Central memory CD4-positive, alpha-beta T cell (primary cell): Measurements from ENCODE around the gene CXorf65.

ENCODE experiments used
- DNase-seq: peaks from one replicate; pipeline ENCODE4 v3.0.0; 2022

CXorf65 gene

GRCh38 chrX:71060127-71060526 lies 46.4 kb downstream of the CXorf65 start:
- DNase-seq = no peak

- DNase-seq = no peak
Observed at GRCh38 chrX:71057848-71058530, 48.6 kb downstream of the CXorf65 start.

- DNase-seq = no peak
Observed at GRCh38 chrX:71056867-71057266, 49.7 kb downstream of the CXorf65 start.
